Smooth muscle cell (in vitro differentiated cells): ENCODE data around the gene GBF1. TPM values are rescaled to one million over a fixed set of nuclear protein-coding genes. Genes with fewer than 3 reads are reported as not detected.

Experiments used
- DNase-seq: peaks from one replicate; lab custom pipeline; 2025; ENCODE audit not compliant: unreplicated experiment; lab: John Stamatoyannopoulos, UW
- H2AFZ ChIP-seq: fragments of 200-600 bp; sonication (generic); 2 replicates; pipeline ENCODE4 v1.6.0; 2016; ENCODE audit warnings: antibody characterized with exemption, low read depth, mild to moderate bottlenecking
- H3F3A ChIP-seq: fragments of 200-600 bp; sonication (generic); 2 replicates; pipeline ENCODE4 v1.6.0; 2017; ENCODE audit warnings: antibody characterized with exemption, low read depth
- H3K27ac ChIP-seq: fragments of 200-600 bp; sonication (generic); 2 replicates; pipeline ENCODE4 v1.5.1; 2016; ENCODE audit warnings: low read depth, mild to moderate bottlenecking
- H3K27me3 ChIP-seq: fragments of 200-600 bp; sonication (generic); 2 replicates; pipeline ENCODE4 v1.6.1; 2016; ENCODE audit warnings: low read depth, mild to moderate bottlenecking
- H3K36me3 ChIP-seq: fragments of 200-600 bp; sonication (generic); 2 replicates; pipeline ENCODE4 v1.5.1; 2016; ENCODE audit warnings: low read depth
- H3K4me1 ChIP-seq: fragments of 200-600 bp; sonication (generic); 2 replicates; pipeline ENCODE4 v1.5.1; 2016; ENCODE audit warnings: low read depth
- H3K4me2 ChIP-seq: fragments of 200-600 bp; sonication (generic); 2 replicates; pipeline ENCODE4 v1.6.0; 2016; ENCODE audit warnings: mild to moderate bottlenecking
- H3K4me3 ChIP-seq: fragments of 200-600 bp; sonication (generic); 2 replicates; pipeline ENCODE4 v1.5.1; 2016; ENCODE audit warnings: mild to moderate bottlenecking
- H3K79me2 ChIP-seq: fragments of 200-600 bp; sonication (generic); 2 replicates; pipeline ENCODE4 v1.6.0; 2016; ENCODE audit warnings: low read depth, mild to moderate bottlenecking
- H3K9ac ChIP-seq: fragments of 200-600 bp; sonication (generic); 2 replicates; pipeline ENCODE4 v1.6.0; 2016; ENCODE audit warnings: low read depth
- H3K9me3 ChIP-seq: fragments of 200-600 bp; sonication (generic); replicated peaks from 2 replicates; pipeline ENCODE4 v1.5.1; 2016; ENCODE audit warnings: low read depth
- H4K20me1 ChIP-seq: fragments of 200-600 bp; sonication (generic); 2 replicates; pipeline ENCODE4 v1.6.0; 2016; ENCODE audit warnings: low read depth
- CTCF ChIP-seq: fragments of 200-600 bp; sonication (generic); IDR thresholded peaks from 2 replicates; pipeline ENCODE4 v1.5.1; 2017; ENCODE audit warnings: borderline replicate concordance, mild to moderate bottlenecking, antibody characterized with exemption; ENCODE audit not compliant: insufficient read depth, poor library complexity, severe bottlenecking
- WGBS: methylation state at CpG from one replicate; pipeline ENCODE4 v1.1.7; 2016; ENCODE audit warnings: low lambda C conversion rate; 5-methylcytosine and 5-hydroxymethylcytosine counted together
- polyA plus RNA-seq: library from polyadenylated mRNA; unstranded; fragments of >200 nt; fragmentation: Nextera tagmentation; extraction: Ambion mirVana; gene quantifications from 2 replicates; pipeline ENCODE4 v1.2.1, GENCODE V29; 2016
- total RNA-seq: library from RNA; depleted of rRNA; stranded (reverse); fragments of >200 nt; gene quantifications from 2 replicates; pipeline ENCODE4 v1.2.3, GENCODE V29; 2014

Gene GBF1
- total and polyA plus RNA-seq, 2 experiments from 2014 or later, result 52.8 to 56.4 TPM

GRCh38 chr10:102200751-102201640 lies 44.3 kb upstream of the GBF1 start:
- Histone ChIP-seq H3K4me3 (no peak overlapping the region), H3F3A (no peaks in the 10 kb centered on the region), H3K4me1 (no peaks in the 10 kb centered on the region), H3K9me3 (no peaks in the 10 kb centered on the region), H3K9ac (no peak overlapping the region), H3K27me3 (no peaks in the 10 kb centered on the region), H2AFZ (no peak overlapping the region), H4K20me1 (no peaks in the 10 kb centered on the region), H3K79me2 (no peaks in the 10 kb centered on the region), H3K27ac (no peak overlapping the region), H3K4me2 (no peak overlapping the region), H3K36me3 (no peaks in the 10 kb centered on the region)
- no peak for TF ChIP-seq CTCF
- WGBS, result 94% methylated on average over 33 of the region's 34 CpGs
- no peak for DNase-seq

- TF ChIP-seq CTCF, result no peak
- H3K9ac ChIP-seq, result no peak overlapping the region
Observed at GRCh38 chr10:102202386-102202785, 42.9 kb upstream of the GBF1 start.

GRCh38 chr10:102208311-102209035 lies 36.9 kb upstream of the GBF1 start:
- Histone ChIP-seq H3K79me2 (no peaks in the 10 kb centered on the region), H3K4me3 (no peak overlapping the region), H3K9ac (no peak overlapping the region), H3K9me3 (no peaks in the 10 kb centered on the region), H3F3A (no peaks in the 10 kb centered on the region), H3K27me3 (no peaks in the 10 kb centered on the region), H3K4me1 (no peaks in the 10 kb centered on the region), H3K27ac (no peak overlapping the region), H3K4me2 (no peak overlapping the region), H3K36me3 (no peaks in the 10 kb centered on the region), H4K20me1 (no peaks in the 10 kb centered on the region), H2AFZ (no peak overlapping the region)
- TF ChIP-seq CTCF, result no peak
- no peak for DNase-seq
- WGBS, result 92% methylated on average over 5 of the region's 5 CpGs

More at GRCh38 chr10:102202386-102202785, 42.9 kb upstream of the GBF1 start:
- Histone ChIP-seq H2AFZ (no peak overlapping the region), H3K27ac (no peak overlapping the region), H3F3A (no peaks in the 10 kb centered on the region), H3K4me3 (no peak overlapping the region), H3K4me1 (no peaks in the 10 kb centered on the region), H3K36me3 (no peaks in the 10 kb centered on the region), H3K4me2 (no peak overlapping the region), H3K9me3 (no peaks in the 10 kb centered on the region), H3K27me3 (no peaks in the 10 kb centered on the region), H3K79me2 (no peaks in the 10 kb centered on the region), H4K20me1 (no peaks in the 10 kb centered on the region)
- 44% methylated on average over 1 of the region's 1 CpG for WGBS
- no peak for DNase-seq
